Measurements from ENCODE around the gene GABBR2.
"Not testable (repeated sequence)": the region's sequence is repeated elsewhere in the genome, so short reads cannot be mapped to it uniquely, and the experiment has no call there.

Gene GABBR2

DNA sequence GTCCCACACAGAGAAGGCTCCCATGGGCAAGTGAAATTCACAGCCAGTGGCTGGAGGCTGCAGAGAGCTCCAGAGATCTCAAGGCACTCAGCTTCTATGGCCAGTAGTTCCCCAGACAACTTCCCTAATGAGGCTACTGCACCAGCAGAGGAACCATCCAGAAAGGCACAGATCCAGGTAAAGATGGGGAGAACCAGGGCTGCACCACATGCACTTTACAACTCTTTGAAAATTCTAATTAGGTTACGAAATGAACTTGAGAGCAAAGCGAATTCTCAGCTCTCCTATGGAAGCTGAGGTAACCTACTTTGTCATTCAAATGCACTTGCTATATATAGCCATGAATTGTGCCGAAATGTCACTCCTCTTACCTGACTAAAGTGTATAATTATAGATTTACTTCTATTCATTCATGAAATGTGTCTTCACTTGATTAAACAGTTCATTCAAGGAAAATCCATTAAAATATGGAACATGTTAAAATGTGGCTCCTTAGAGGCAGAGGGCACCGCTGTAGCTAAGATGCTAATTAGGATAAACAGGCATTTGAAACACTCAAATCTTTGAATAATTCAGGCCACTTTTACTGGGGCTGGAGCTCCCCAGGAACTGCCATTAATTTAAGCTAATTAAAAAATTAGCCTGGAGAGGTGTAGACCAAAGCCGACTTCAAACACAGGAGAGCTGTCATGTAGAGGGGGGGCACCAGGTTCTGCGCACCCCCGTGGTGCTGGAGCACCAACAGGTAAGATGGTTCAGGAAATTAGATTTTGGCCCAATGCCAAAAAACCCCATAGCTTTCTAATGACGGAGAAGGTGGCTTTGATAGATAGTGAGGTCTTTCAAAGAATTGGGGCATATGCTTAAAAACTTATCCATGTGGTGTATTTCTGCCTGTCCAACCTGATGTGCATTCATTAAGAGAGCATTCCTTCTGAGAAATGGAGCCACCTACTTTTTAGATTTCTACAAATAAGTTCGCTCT lies 204.1 kb downstream of the GABBR2 start:
- no peak for DNase-seq

DNA sequence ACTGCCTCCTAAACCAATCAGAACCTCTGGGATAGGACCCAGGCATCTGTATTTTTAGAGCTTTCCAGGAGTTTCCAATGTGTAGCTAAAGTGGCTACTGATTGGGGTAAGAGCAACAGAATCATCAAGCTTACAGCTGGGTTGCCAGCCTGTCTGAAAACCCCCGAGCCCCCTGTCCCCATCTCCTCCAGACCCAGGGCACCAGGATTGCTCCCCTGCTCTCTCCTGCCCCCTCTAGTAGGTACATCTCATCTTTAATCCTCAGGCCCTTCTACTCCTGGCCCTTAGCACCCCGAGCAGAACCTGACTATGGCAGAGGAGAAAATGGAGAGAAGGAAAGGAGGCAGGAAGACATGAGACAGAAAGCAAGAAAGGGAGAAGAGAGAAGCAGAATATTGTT lies 204.9 kb downstream of the GABBR2 start:
- no peak for DNase-seq

DNA sequence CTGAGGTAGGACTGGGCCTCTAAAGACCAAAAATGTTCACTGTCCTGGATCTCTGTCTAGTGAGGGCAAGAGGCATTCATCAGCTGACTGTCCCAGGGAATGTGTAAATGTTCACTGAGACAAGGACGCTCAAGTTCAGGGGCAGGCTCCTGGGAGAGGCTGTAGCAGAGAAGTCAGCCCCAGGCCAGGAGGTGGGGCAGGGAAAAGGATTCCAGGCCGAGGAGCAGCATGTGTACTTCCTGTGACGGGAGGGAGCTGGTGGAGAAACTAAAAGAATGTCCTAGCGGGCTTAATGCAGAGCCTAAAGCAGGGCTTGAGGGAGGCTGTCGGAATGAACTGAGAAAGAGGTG lies 205.8 kb downstream of the GABBR2 start:
- no peak for DNase-seq

DNA sequence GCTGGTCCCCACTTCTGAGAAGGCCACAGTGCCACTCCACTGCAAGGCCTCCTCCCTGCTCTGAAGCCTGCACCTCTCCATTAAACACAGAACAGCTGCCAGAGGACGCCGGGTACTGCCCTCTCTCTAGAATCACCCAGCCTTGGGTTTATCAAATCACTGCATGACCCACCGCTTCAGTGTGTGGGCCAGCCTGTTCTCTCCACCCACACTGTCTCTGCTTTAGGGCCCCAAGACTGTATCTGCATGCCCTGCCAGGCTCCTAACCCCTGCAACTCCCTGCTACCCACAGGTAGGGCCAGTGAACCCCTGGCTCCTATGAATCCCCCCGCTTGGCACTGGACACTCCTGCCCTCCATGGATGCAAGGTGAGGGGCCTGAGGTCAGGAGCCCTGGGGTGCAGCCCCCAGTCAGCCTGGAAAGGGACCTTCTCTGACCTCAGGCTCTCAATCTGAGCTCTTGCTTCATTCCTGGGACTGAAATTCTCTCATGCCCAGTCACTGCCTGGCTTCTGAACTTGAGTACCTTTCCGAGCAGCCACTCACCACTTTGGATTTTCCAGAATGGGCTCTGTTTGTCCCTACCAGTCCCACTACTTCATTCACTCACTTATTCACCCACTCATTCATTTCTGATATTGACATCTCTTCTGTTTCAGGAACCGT lies 206.3 kb downstream of the GABBR2 start:
- no peak for DNase-seq

DNA sequence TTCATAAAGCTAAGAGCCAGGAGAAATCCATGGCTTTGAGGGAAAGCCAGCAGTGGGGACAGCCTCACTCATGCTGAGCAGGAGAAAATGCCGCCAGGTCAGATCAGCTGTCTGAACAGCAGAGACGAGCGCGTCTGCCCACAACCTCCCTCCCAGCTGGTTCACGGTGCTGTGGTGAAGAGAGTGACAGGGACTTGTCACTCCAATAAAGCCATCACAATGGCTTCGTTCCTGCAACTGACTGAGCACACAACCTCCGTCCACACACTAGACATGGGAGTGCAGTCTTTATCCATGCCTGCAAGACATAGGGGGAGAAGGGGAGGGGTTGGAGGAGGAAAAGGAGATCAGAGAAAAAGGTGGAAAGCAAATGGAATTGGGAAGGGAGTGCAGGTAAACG lies 206.9 kb downstream of the GABBR2 start:
- DNase-seq = no peak

DNA sequence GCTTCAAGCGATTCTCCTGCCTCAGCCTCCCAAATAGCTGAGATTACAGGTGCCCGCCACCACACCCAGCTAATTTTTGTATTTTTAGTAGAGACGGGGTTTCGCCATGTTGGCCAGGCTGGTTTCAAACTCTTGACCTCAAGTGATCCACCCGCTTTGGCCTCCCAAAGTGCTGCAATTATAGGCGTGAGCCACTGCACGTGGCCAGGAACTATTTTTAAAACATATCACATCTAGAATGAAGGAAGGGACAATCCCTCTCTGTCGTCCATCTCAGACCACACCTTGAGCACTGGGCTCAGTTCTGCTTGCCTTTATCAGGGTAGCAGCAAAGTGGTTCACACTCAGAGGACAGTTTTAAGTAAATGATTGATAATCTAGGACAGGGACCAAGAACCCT lies 207.5 kb downstream of the GABBR2 start:
- not testable (repeated sequence) for DNase-seq

DNA sequence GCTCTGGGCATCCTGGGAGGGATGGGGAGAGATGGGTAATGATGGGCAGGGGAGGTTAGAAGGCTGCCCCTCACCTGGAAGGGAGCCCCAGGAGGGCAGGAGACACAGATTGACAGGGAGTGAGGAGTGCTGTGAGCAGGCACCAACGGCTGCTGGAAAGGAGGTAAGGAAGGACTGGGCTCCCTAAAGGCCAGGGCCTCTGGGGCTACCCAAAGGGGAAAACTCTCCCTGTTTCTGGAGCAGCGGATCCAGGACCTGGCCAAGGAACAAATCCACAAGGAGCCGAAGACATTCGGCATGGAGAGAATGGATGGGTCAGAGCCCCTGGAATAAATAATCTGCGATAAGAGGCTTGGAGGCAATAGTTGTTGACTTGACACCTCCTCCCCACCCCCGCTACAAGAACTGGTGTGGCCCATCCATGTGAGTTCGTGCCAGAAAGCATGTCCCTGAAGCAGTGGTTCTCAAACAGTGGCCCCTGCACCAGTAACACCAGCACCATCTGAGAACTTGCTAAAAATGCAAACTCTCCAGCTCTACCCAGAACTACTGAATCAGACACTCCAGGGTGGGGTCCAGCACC lies 208.3 kb downstream of the GABBR2 start:
- no peak for DNase-seq

DNA sequence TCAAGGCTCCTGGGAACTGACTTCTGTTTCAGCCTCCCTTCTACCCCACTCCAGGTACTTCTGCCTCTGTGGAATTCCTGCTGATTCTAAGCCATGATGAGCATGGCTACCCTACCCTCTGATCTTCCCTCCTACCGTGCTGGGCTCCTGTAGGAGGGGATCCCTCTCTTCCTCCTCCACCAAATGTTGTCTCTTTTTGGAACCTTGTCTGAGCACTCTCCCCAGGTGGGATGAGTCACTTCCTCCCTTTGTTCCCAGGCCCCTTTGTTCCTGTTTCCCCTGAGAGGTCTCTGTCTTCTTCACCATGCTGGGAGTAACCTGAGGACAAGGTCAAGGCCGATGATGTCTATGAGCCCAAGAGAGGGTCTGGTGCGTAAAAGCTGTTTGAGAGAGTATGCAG lies 213.2 kb downstream of the GABBR2 start:
- DNase-seq = no peak

DNA sequence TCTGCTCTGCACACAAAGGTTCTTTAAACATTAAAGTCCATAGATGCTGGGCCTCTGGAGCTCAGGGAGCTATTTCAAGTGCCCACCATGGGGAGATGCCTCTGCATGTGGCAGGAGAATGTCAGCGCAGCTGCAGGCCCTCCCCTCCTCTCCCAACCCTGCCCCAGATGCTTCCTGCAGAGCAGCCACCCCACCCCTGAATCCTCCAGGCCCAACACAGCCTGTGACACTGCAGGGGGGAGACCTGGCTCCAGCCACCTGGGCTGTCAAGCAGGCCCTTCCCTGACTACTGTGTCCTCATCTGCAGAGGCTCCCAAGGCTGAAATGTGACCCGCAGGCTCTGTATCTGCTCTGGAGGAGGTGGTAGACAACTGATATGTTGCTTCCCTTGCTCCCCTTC lies 213.9 kb downstream of the GABBR2 start:
- DNase-seq = no peak

DNA sequence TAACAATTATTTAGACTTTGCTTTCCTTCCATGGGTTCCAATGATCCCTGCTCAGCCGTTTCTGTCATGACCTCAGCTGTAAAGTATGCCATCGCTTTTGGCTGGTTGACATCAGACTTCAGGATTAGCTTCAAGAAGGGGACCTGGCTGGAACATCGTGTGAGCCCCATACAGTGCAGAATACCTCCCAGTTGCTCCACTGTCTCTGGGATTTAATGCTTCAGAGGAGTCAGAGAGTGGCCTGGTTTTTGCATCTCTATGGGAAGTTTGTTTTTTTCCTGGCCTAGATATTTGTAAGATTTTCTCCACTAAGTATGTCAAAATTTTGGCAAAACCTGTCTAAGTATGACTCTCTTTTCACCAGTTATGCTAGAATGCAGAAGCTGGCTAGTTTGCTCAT lies 216.9 kb downstream of the GABBR2 start:
- no peak for DNase-seq

DNA sequence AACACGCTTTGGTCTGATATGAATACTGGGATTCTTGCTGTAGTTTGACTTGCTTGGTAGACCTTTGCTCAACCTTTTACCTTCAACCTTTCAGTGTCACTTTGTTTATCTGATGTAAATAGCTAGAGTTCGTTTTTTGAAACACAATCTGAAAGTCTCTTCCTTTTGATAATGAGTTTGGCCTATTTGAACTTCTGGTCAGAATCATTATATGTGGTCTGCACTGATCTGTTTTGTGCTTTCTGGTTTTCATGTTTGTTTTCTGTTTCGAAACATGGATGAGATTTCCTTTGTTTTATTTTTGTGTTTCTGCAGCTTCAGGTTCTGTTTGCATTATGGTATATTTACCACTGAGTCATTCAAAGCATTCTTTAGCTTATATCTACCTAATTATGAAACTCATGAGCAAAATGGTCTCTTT lies 217.5 kb downstream of the GABBR2 start:
- DNase-seq = no peak

DNA sequence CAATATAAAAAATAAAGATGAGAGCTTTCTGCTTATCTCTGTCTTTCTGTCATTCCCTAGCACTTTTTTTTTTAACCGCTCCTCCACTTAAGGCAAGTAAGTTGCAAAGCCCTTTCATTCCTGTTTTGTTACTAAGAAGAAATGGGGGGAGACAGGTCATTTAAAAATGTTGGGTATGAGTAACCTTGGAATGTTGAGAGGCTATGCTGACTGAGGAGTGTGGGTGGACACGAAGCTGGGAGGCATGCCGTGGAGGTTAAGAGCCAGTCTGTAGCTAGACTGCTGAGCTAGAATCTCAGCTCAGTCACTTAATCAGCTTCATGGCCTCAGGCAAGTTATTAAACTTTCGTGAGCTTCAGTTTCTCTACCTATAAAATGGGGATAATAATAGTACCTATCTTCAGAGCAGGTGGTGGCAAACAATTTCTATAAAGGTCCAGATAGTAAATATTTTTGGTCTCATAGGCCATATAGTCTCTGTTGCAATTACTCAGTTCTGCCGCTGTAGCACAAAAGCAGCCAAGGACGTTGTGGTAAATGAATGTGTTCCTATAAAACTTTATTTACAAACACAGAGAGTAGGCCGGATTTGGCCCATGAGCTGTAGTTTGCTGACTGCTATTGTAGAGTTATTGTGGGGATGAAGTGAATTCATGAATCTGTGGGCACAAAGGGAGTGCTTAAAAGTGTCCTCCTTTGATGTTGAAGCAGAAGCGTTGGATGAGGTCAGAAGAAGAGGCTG lies 220.0 kb downstream of the GABBR2 start:
- no peak for DNase-seq

DNA sequence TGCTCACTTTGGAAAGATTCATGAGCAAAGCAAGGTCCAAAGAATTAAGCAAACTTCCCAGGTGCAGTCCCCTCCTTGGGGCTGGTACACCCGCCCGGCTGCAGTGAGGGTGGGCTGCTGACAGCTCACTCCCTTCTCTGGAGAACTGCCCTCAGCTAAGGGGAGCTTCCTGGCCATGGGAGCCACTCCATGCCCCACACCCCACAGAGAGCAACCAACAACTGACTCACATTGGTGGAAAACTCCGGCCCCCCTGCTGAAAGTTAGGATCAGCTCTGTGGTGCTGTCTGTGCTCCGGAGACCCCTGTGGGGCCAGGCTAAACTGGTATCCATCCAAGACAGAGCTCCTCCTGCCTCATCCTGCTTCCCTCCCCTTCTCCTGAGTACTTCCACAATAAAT lies 223.0 kb downstream of the GABBR2 start:
- no peak for DNase-seq

DNA sequence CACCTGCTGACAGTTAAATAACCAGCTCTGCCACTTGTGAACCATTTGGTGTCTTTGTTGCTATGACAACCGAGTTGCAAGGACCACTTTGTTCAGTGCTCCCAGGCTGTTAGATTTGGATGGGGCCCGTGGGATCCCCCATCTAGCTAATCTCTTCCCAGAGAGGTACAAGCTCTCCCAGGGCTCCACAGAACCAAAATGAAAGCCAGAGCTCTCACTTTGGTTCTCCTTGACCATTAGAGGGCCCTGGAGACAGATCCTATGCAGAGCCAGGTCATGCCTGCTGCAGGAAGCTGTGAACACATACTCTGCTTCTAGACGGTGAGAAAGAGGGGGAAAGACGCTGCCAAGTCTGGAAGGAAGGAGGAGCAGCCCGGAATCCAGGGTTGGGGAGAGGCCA lies 224.6 kb downstream of the GABBR2 start:
- DNase-seq = no peak

DNA sequence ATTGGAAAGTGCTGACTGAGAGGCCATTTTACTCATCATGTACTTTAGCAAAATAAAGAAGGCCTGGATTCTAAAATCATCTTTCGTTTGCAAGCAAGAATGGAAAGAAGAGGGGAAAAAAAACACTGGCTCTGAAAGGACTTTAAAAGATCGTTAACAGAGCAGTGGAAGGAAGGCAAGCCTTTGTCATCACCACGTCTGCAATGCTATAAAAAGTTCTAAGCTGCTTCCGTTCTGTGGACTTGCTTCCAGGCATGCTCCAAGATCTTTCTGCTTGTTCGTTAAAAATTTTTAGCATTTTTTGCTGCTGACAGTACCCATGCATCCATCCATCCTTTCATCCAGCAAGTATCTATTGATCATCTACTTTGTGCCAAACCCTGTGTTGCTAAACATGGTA lies 226.5 kb downstream of the GABBR2 start:
- DNase-seq = no peak

DNA sequence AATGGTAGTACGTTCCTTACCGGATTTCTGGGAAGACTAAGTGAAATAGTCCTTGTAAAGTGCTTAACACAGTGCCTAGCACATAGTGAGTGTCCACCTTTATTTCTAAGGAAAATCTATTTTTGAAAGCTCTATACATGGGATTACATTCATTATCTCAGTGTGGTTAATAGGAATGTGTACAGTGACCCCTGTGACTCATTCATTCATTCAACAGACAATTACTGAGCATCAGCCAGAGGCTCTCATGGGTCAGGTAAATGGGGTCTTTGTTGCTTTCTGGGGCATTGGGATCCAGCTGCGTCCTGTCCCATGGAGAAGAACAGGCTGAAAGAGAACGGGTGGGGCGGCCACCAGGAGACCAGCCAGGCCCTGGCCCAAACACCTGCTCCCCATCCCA lies 227.1 kb downstream of the GABBR2 start:
- DNase-seq = no peak

DNA sequence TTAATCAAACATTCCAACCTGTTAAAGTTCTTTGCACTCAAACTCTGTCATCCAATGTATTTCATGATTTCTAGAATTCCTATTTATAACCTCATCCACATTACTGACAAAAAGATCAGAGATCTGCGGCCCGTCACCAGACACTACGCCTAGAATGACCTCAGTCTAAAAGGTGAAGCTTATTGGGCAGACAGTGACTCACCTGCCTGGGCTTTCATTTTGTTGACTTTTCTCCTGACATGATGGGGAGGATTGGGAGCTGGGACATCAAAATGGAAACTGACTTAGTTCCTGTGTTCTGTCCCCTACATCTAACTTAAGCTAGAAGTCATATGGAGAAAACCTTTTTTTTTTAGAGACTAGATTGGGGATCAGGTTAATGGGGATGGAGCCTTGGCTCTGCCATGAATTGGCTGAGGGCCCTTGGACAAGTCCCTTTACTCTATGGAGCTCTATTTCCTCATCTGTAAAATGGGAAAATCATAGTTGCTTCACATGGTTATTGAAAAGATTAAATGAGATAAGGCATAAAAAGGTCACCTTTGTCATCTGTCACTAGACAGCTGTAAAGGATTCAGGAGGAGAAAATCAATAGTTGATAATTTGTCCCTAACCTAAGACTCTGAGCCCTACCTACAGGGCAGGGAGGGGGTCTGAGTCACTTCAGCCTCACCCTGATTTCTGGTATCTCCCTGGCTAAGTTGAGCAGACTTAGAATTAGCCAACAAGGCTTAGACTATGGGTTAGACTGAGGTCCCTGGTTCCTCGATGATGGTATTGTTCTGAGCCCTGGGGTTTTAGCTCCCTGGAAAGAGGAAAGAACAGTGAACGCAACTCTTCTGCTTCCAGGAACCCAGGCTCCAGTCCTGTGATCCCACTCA lies 228.5 kb downstream of the GABBR2 start:
- no peak for DNase-seq

DNA sequence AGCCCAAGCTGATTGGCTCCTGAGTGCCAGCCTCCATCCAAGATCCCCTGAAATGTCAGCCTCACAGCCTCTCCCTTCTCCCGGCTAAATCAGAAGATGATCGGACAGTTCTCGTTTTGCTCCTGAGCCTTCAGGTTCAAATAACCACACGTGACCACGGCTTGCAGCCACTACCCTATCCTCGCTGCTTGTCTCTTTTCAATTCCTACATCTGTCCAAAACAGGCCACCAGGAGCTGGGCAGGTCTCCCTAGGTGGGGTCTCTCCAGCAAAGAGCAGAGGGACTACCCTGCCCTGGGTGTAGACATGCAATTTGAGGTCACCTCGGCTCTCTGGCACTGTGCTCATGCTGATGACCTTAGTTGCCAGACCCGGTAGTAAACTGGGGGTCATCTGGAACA lies 229.3 kb downstream of the GABBR2 start:
- no peak for DNase-seq

DNA sequence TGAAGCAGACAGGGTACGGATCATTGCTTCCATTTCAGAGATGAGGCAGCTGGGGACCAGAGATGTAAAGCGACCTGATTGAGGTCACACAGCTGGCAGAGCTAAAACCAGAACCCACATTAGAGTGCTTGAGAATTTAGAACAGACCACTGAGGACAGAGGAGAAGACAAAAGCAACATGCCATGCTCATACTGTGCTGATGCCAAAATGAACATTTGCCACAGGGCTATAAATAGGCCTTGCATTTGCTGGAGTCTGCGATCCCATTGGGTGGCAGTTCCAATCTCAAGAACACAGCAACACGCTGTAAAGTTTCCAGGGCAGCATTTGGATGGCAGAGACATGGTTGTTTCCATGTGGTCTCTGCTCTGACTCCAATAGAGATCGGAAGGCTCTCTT lies 230.9 kb downstream of the GABBR2 start:
- no peak for DNase-seq

DNA sequence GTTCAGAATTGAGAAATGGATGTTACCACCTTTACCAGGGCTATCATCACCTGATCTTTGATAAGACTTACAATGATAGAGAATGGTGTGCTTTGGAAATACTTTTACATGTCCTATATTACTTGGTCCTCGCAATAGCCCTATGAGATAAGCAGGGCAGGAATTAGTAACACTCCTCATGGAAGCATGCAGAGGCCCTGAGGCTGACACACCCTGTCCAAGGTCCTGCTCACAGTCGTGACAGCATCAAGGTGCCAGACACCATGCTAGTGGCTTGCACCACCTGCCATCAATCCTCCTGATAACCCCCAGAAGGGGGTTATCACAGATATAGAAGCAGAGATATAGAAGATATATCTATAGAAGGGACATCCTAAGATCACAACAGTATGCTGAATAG lies 236.5 kb downstream of the GABBR2 start:
- no peak for DNase-seq

DNA sequence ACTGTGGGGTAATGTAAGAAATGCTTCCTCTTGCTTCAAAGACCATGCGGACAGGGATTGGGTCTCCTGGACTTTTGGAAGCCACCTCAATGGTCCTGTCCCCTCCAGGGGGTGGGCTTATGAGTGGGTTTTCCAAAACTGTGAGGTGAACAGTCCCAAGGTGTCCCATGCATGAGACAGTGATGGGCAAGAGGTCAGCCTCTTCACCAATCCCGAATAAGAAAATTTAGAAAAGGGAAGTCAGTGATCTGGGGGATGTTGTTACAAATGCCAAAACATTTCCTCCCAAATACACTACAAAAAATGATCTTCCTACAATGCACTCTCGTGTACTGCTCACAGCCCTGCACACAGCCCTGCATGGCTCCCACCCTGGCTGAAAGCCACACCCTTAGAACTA lies 237.6 kb downstream of the GABBR2 start:
- DNase-seq = no peak

DNA sequence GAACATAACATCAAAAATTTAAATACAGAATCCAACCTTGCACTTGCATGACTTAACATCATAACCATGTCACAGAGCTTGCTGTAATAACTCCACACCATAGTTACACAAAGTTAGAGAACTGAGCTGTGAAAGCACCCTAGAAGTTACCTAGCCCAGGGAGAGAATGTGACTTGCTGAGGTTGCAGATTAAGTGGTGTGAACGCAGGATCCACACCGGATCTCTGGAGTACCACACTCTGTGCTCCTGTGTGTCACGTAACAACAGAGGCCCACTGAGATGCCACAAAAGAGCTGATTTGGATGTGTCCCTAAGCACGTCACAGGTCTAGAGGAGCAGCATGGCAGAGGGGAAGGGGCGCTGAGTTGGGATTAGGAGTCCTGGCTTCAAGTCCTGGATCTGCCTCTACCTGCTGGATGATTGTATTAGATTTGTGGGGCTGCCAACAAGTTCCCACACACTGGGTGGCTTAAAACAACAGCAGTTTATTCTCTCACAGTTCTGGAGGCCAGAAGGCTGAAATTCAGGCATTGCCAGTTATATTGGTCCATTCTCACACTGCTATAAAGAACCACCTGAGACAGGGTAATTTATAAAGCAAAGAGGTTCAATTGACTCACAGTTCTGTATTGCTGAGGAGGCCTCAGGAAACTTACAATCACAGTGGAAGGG lies 240.0 kb downstream of the GABBR2 start:
- DNase-seq = no peak
